Mesothelial cell of epicardium (in vitro differentiated cells): Measurements from ENCODE around the gene USH2A. TPM values are rescaled to one million over a fixed set of nuclear protein-coding genes. Genes with fewer than 3 reads are reported as not detected.

Experiments used
- DNase-seq, 2 experiments: peaks; one replicate each; pipeline ENCODE4 v3.0.0; 2021; ENCODE audit warnings: low spot score in 2 of 2; ENCODE audit not compliant: unreplicated experiment in 2 of 2
- H3K27ac Mint-ChIP-seq: 2 replicates; pipeline ENCODE4 v1.8.0; 2021; ENCODE audit warnings: mixed read lengths
- H3K27me3 Mint-ChIP-seq: 2 replicates; pipeline ENCODE4 v1.8.0; 2021; ENCODE audit warnings: low read depth, mixed read lengths
- H3K36me3 Mint-ChIP-seq: 2 replicates; pipeline ENCODE4 v1.8.0; 2021; ENCODE audit warnings: mixed read lengths
- H3K4me1 Mint-ChIP-seq: 2 replicates; pipeline ENCODE4 v1.8.0; 2021; ENCODE audit warnings: mixed read lengths
- H3K4me3 Mint-ChIP-seq: 2 replicates; pipeline ENCODE4 v1.8.0; 2021; ENCODE audit warnings: mild to moderate bottlenecking, moderate library complexity, mixed read lengths
- H3K9me3 Mint-ChIP-seq: 2 replicates; pipeline ENCODE4 v1.8.0; 2021; ENCODE audit warnings: mixed read lengths
- total RNA-seq: library from RNA; stranded (reverse); gene quantifications from 3 replicates; pipeline ENCODE4 v1.2.1, GENCODE V29; 2021
- TF ChIP-seq, protein P1 (sequence below): fragments of 200-600 bp; sonication (generic); IDR thresholded peaks from one replicate; pipeline ENCODE4 v1.5.0; 2021; ENCODE audit warnings: antibody characterized with exemption; ENCODE audit not compliant: unreplicated experiment

USH2A gene
- total RNA-seq, 1 donor from 2014 or later: 0.02 TPM

GRCh38 chr1:215877452-215877951 is 545.7 kb downstream of the USH2A start:
- H3K36me3 Mint-ChIP-seq: no peaks in the 10 kb centered on the region
- TF ChIP-seq, protein P1, sequence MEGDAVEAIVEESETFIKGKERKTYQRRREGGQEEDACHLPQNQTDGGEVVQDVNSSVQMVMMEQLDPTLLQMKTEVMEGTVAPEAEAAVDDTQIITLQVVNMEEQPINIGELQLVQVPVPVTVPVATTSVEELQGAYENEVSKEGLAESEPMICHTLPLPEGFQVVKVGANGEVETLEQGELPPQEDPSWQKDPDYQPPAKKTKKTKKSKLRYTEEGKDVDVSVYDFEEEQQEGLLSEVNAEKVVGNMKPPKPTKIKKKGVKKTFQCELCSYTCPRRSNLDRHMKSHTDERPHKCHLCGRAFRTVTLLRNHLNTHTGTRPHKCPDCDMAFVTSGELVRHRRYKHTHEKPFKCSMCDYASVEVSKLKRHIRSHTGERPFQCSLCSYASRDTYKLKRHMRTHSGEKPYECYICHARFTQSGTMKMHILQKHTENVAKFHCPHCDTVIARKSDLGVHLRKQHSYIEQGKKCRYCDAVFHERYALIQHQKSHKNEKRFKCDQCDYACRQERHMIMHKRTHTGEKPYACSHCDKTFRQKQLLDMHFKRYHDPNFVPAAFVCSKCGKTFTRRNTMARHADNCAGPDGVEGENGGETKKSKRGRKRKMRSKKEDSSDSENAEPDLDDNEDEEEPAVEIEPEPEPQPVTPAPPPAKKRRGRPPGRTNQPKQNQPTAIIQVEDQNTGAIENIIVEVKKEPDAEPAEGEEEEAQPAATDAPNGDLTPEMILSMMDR: no peak
- no peak overlapping the region for H3K27ac Mint-ChIP-seq
- peaks cover 8% of the 10 kb centered on the region for H3K4me1 Mint-ChIP-seq
- no peak for DNase-seq
- H3K27me3 Mint-ChIP-seq: peaks cover 40% of the 10 kb centered on the region
- H3K4me3 Mint-ChIP-seq: no peak overlapping the region
- no peaks in the 10 kb centered on the region for H3K9me3 Mint-ChIP-seq

DNA sequence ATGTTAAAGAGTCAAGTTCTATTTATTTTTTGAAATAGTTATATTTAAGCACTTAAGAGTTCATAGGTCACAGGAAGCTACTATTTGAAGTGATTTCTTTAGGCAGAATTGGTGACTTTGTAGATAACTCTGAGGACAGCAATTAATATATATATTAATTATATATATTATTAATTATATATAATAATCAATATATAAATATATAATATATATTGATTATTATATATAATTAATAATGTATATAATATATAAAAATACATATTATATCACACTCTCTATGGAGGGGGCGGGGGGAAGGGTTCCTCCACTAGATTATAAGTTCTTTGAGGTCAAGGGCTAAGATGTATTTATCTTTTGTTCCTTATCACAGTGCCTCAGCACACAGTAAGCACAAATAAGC is 547.5 kb downstream of the USH2A start:
- Mint-ChIP-seq H3K27me3 (peaks cover 38% of the 10 kb centered on the region), H3K4me1 (peaks cover 8% of the 10 kb centered on the region), H3K36me3 (no peaks in the 10 kb centered on the region), H3K9me3 (no peaks in the 10 kb centered on the region), H3K4me3 (no peak overlapping the region), H3K27ac (no peak overlapping the region)
- no peak for DNase-seq
- TF ChIP-seq, protein P1: no peak

DNA sequence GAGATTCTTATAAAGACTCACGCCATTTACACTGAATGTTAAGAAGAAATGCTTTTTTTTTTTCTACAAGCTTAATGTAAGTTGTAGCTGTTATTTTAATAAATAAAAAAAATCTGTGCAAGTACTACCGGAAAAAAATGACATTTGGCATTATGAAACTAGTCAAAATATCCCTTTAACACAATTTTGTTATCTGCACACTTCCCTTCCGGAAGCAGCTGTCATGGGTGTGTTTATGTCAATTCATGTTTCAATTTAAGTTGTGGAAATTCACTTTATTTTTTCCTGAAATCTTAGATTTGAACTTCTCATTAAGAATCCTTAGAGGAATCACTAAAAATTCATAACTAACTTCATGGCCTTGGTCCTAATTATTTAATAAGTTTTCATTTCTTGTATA is 548.0 kb downstream of the USH2A start:
- peaks cover 8% of the 10 kb centered on the region for H3K4me1 Mint-ChIP-seq
- TF ChIP-seq, protein P1: no peak
- H3K9me3 Mint-ChIP-seq: no peaks in the 10 kb centered on the region
- H3K27ac Mint-ChIP-seq: no peak overlapping the region
- no peak for DNase-seq
- H3K27me3 Mint-ChIP-seq: peaks cover 35% of the 10 kb centered on the region
- no peaks in the 10 kb centered on the region for H3K36me3 Mint-ChIP-seq
- H3K4me3 Mint-ChIP-seq: no peak overlapping the region

DNA sequence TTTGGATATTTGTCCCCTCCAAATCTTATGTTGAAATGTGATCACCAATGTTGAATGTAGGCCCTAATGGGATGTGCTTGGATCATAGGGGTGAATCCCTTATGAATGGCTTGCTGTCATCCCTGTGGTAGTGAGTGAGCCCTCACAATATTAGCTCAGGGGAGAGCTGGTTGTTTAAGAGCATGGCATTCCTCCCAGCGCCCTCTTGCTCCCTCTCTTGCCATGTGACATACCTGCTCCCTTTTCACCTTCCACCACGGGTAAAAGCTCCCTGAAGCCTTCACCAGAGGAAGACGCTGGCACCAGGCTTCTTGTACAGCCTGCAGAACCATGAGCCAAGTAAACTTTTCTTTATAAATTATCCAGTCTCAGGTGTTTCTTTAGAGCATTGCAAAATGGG is 550.6 kb downstream of the USH2A start:
- Mint-ChIP-seq H3K36me3 (no peaks in the 10 kb centered on the region), H3K27ac (no peak overlapping the region), H3K9me3 (no peaks in the 10 kb centered on the region), H3K4me1 (peaks cover 8% of the 10 kb centered on the region), H3K4me3 (no peak overlapping the region), H3K27me3 (peaks cover 22% of the 10 kb centered on the region)
- DNase-seq: no peak
- TF ChIP-seq, protein P1: no peak

- DNase-seq: no peak
- H3K27me3 Mint-ChIP-seq: peaks cover 15% of the 10 kb centered on the region
- no peak overlapping the region for H3K27ac Mint-ChIP-seq
- no peak overlapping the region for H3K4me3 Mint-ChIP-seq
- H3K9me3 Mint-ChIP-seq: peaks cover 1% of the 10 kb centered on the region
- H3K4me1 Mint-ChIP-seq: peaks cover 2% of the 10 kb centered on the region
- TF ChIP-seq, protein P1: no peak
- no peaks in the 10 kb centered on the region for H3K36me3 Mint-ChIP-seq
These were observed 554.7 kb downstream of the USH2A start for GRCh38 chr1:215868500-215868899.

GRCh38 chr1:215865060-215865459 is 558.2 kb downstream of the USH2A start:
- H3K4me1 Mint-ChIP-seq: peaks cover 10% of the 10 kb centered on the region
- peaks cover 10% of the 10 kb centered on the region for H3K9me3 Mint-ChIP-seq
- H3K27me3 Mint-ChIP-seq: peaks cover 3% of the 10 kb centered on the region
- no peak overlapping the region for H3K27ac Mint-ChIP-seq
- no peaks in the 10 kb centered on the region for H3K36me3 Mint-ChIP-seq
- TF ChIP-seq, protein P1: no peak
- H3K4me3 Mint-ChIP-seq: no peak overlapping the region
- DNase-seq: no peak
